Measurements from ENCODE around the gene GPC3.

GPC3 gene

DNA sequence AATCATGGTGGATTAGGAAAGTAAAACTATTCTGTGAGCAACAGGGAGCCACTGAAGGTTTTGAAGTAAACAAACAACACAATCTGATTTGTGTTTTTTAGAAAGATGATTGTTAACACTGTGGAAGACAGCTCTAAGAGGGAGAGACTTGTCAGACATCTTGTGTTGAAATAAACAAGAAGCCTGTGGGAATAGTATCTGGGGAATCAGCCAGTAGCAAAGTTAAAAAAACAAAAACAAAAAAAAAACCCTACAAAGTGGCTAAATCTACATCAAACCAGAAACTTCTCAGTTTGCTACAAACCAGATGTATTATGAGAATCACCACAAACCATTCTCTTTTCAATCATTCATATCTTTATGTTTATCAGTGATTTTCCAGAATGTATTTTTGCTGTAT, 444.4 kb downstream of the GPC3 start:
- H3K9me3 ChIP-seq (ENCODE audit: severe bottlenecking), result no peaks in the 10 kb centered on the region
- TF ChIP-seq, protein P1, sequence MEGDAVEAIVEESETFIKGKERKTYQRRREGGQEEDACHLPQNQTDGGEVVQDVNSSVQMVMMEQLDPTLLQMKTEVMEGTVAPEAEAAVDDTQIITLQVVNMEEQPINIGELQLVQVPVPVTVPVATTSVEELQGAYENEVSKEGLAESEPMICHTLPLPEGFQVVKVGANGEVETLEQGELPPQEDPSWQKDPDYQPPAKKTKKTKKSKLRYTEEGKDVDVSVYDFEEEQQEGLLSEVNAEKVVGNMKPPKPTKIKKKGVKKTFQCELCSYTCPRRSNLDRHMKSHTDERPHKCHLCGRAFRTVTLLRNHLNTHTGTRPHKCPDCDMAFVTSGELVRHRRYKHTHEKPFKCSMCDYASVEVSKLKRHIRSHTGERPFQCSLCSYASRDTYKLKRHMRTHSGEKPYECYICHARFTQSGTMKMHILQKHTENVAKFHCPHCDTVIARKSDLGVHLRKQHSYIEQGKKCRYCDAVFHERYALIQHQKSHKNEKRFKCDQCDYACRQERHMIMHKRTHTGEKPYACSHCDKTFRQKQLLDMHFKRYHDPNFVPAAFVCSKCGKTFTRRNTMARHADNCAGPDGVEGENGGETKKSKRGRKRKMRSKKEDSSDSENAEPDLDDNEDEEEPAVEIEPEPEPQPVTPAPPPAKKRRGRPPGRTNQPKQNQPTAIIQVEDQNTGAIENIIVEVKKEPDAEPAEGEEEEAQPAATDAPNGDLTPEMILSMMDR (IDR thresholded peaks at IDR 0.05; ENCODE audit: poor library complexity, severe bottlenecking), result no peak
- no peaks in the 10 kb centered on the region for H3K27me3 ChIP-seq (ENCODE audit: insufficient read depth, poor library complexity, severe bottlenecking)
- no peaks in the 10 kb centered on the region for H3K36me3 ChIP-seq (ENCODE audit: low read depth)
- H3K4me1 ChIP-seq (ENCODE audit: insufficient read depth, poor library complexity, severe bottlenecking), result peaks cover 9% of the 10 kb centered on the region
- no peak overlapping the region for H3K4me3 ChIP-seq (ENCODE audit: severe bottlenecking)
- DNase-seq (ENCODE audit: low spot score) (no peak), ATAC-seq (ENCODE audit: low read depth) (no peak)
- no peak overlapping the region for H3K27ac ChIP-seq (ENCODE audit: poor library complexity, severe bottlenecking)

DNA sequence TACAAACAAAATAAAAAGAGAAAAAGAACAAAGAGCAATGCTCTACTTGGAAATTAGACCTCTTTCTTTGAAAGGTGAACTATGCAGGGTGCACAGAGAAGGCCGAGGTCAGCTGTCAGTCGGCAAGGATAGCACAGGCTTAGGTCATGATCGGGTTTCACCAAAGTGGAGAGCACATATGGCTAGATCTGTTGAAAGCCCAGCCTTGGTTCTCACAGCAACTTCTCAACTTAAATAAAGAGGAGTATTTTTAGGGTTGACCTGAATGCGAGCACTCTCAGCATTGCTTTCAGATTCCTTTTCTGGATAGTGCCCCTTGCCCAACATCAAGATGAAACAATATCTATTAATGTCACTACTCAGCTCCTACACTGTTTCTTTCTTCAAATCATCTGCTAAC, 447.2 kb downstream of the GPC3 start:
- no peak for DNase-seq (ENCODE audit: low spot score)
- H3K27me3 ChIP-seq (ENCODE audit: insufficient read depth, poor library complexity, severe bottlenecking), result no peaks in the 10 kb centered on the region
- ATAC-seq (ENCODE audit: low read depth), result no peak
- TF ChIP-seq, protein P1 (IDR thresholded peaks at IDR 0.05; ENCODE audit: poor library complexity, severe bottlenecking), result no peak
- H3K9me3 ChIP-seq (ENCODE audit: severe bottlenecking), result no peaks in the 10 kb centered on the region
- H3K27ac ChIP-seq (ENCODE audit: poor library complexity, severe bottlenecking), result no peak overlapping the region
- no peaks in the 10 kb centered on the region for H3K4me1 ChIP-seq (ENCODE audit: insufficient read depth, poor library complexity, severe bottlenecking)
- H3K4me3 ChIP-seq (ENCODE audit: severe bottlenecking), result no peak overlapping the region
- no peaks in the 10 kb centered on the region for H3K36me3 ChIP-seq (ENCODE audit: low read depth)

- Histone ChIP-seq H3K36me3 (ENCODE audit: low read depth) (no peaks in the 10 kb centered on the region), H3K9me3 (ENCODE audit: severe bottlenecking) (no peaks in the 10 kb centered on the region), H3K27ac (ENCODE audit: poor library complexity, severe bottlenecking) (no peak overlapping the region), H3K4me3 (ENCODE audit: severe bottlenecking) (no peak overlapping the region), H3K4me1 (ENCODE audit: insufficient read depth, poor library complexity, severe bottlenecking) (no peaks in the 10 kb centered on the region), H3K27me3 (ENCODE audit: insufficient read depth, poor library complexity, severe bottlenecking) (no peaks in the 10 kb centered on the region)
- no peak for ATAC-seq (ENCODE audit: low read depth)
- TF ChIP-seq, protein P1 (IDR thresholded peaks at IDR 0.05; ENCODE audit: poor library complexity, severe bottlenecking), result no peak
- no peak for DNase-seq (ENCODE audit: low spot score)
Observed at GRCh38 chrX:133537142-133537541, 448.3 kb downstream of the GPC3 start.

GRCh38 chrX:133535066-133535465, 450.3 kb downstream of the GPC3 start:
- Histone ChIP-seq H3K4me1 (ENCODE audit: insufficient read depth, poor library complexity, severe bottlenecking) (no peaks in the 10 kb centered on the region), H3K4me3 (ENCODE audit: severe bottlenecking) (no peak overlapping the region), H3K27me3 (ENCODE audit: insufficient read depth, poor library complexity, severe bottlenecking) (no peaks in the 10 kb centered on the region), H3K9me3 (ENCODE audit: severe bottlenecking) (no peaks in the 10 kb centered on the region), H3K27ac (ENCODE audit: poor library complexity, severe bottlenecking) (no peak overlapping the region), H3K36me3 (ENCODE audit: low read depth) (no peaks in the 10 kb centered on the region)
- ATAC-seq (ENCODE audit: low read depth), result no peak
- DNase-seq (ENCODE audit: low spot score), result no peak
- TF ChIP-seq, protein P1 (IDR thresholded peaks at IDR 0.05; ENCODE audit: poor library complexity, severe bottlenecking), result no peak

DNA sequence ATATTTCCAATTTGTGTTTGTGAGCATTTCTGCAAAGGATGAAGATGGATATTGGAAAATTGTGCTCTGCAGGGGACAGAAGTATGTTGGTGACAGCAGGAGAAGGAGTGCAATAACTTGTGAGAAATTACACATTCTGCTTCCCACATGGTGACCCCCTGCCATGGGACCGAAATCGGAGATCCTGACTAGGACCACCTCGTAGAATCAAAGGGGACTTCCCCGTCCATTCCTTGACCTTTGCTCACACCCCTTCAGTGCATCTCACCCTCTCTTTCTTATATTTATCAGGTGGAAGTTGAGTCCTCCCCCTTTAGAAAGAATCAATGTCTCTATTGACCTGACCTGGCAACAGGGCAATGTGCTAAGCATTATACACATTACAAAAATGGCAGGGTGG, 451.2 kb downstream of the GPC3 start:
- Histone ChIP-seq H3K9me3 (ENCODE audit: severe bottlenecking) (no peaks in the 10 kb centered on the region), H3K36me3 (ENCODE audit: low read depth) (no peaks in the 10 kb centered on the region), H3K4me1 (ENCODE audit: insufficient read depth, poor library complexity, severe bottlenecking) (no peaks in the 10 kb centered on the region), H3K4me3 (ENCODE audit: severe bottlenecking) (no peak overlapping the region), H3K27ac (ENCODE audit: poor library complexity, severe bottlenecking) (no peak overlapping the region), H3K27me3 (ENCODE audit: insufficient read depth, poor library complexity, severe bottlenecking) (no peaks in the 10 kb centered on the region)
- TF ChIP-seq, protein P1 (IDR thresholded peaks at IDR 0.05; ENCODE audit: poor library complexity, severe bottlenecking), result no peak
- ATAC-seq (ENCODE audit: low read depth) (no peak), DNase-seq (ENCODE audit: low spot score) (no peak)
